ENCODE measurements around the gene PTX4.
A peak's percentile ranks its signal among the peaks of the same experiment; 100 is the strongest.

The PTX4 gene

DNA sequence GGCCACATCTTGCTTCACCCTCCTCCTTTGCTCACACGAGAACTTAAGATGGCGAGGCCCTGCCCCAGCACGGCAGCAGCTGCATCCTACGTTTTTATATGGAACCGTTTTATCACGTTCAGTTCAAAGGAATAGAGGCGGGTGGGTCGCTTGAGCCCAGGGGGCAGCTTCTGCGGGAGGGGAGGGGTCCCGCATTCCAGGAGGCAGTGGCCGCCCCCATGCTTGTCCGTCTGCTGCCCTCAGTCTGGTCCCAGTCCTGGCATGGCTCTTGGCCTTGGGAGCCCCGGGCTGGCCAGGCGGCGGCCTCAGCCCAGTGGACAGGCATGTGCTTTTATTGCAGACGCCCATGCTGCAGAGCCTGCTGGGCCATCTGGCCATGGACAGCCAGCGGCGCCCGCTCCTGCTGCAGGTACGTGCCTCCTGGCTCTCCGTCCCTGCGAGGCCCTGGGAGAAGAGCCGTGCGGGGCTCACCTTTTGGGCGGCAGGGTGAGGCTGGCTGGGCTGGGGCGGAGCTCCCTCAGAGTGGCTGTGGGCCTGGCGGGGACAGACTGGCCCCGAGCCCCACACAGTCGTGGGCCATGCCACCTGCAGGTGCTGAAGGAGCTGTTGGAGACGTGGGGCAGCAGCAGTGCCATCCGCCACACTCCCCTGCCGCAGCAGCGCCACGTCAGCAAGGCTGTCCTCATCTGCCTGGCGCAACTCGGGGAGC, 11.2 kb upstream of the PTX4 start:
- no peak for DNase-seq

- no peak for DNase-seq
These were observed 10.3 kb upstream of the PTX4 start for GRCh38 chr16:1498899-1499676.

GRCh38 chr16:1497014-1497598, 8.4 kb upstream of the PTX4 start:
- DNase-seq, result no peak

- DNase-seq, result no peak
These were observed 7.7 kb upstream of the PTX4 start for GRCh38 chr16:1496464-1496863.

- DNase-seq, result no peak
These were observed 7.1 kb upstream of the PTX4 start for GRCh38 chr16:1495889-1496262.

DNA sequence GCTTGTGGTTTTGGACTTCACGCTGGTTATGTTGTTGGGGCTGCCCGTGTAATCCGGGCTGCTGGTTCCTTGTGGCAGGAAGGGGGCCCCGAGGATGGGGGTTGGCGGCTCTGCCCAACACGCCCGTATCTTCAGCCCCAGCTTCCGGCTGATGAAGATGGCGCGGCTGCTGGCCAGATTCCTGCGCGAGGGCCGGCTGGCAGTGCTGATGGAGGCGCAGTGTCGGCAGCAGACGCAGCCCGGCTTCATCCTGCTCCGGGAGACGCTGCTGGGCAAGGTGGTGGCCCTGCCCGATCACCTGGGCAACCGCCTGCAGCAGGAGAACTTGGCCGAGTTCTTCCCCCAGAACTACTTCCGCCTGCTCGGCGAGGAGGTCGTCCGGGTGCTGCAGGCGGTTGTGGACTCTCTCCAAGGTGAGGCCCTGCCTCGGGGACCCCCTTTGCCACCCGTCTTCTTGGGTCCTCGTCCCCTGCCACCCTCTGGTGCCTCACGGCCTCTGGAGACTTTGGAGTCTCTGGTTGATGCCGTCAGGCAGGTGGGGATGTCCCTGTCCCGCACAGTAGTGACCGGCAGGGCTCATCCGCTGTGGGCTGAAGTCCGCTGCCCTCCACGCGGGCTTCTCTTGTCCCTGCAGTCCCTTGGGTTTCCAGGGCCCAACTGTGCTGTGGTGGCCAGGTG, 6.6 kb upstream of the PTX4 start:
- no peak for DNase-seq

GRCh38 chr16:1494711-1495110, 6.0 kb upstream of the PTX4 start:
- DNase-seq, result no peak

GRCh38 chr16:1494129-1494640, 5.4 kb upstream of the PTX4 start:
- no peak for DNase-seq

DNA sequence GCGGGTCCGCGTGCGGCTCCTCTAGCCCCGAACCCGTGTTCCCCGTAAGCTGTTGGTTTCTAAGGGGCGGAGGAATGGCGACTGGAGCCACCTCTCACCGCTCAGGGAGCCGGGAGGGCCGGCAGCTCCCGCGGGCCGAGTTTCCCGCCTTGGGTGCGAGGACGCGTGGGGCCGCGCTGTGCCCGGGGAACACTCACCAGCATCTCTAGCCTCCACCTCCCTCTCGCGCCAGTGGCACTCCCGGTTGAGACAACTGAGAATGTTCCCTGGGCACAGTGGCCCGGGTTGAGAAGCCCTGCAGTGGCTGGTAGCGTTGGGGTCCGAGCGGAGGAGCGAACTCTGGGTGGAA, 5.0 kb upstream of the PTX4 start:
- no peak for DNase-seq

DNA sequence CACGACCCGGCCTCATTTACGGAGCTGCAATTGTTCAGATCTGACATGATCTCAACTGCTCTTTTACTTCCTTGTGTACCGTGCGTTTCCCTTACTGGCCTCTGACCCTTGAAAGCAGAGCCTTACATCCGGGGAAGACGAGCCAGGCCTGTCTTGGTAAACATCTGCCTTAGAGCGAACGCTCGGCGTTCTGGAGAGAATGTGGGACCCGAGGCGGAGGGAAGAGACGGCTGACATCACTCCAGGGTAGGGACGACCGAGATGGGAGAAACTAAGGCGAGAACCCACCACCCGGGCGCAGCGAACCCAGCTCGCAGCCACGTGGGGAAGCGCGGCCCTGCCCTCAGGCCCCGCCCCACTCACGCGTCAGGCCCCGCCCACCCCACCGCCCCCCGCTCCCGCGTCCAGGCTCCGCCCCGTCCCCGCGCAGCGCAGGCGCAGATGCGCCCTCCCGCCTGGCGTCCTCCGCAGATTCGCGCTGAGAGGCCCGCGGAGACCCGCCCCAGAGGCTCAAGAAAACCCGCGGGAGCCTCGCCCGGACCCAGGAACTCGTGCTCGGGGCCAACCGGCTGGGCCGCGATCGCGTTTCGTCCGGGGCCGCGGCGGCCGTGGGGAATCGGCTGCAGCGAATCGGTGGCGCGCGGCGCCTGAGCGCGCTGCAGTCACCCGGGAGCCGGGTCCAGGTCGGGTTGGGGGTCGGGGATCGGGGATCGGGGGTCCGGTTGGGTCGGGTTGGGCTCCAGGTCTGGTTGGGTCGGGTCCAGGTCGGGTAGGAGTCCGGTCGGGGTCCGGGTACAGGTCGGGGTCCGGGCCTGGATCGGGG, 4.4 kb upstream of the PTX4 start, which contains the start of gene TELO2:
TSS of gene TELO2 (plus strand) at position 438 of the 823 bp plus-strand sequence. CDS start 922 bp downstream, outside the sequence.
- peak; percentile 77 to 89 (median 84) for DNase-seq

DNA sequence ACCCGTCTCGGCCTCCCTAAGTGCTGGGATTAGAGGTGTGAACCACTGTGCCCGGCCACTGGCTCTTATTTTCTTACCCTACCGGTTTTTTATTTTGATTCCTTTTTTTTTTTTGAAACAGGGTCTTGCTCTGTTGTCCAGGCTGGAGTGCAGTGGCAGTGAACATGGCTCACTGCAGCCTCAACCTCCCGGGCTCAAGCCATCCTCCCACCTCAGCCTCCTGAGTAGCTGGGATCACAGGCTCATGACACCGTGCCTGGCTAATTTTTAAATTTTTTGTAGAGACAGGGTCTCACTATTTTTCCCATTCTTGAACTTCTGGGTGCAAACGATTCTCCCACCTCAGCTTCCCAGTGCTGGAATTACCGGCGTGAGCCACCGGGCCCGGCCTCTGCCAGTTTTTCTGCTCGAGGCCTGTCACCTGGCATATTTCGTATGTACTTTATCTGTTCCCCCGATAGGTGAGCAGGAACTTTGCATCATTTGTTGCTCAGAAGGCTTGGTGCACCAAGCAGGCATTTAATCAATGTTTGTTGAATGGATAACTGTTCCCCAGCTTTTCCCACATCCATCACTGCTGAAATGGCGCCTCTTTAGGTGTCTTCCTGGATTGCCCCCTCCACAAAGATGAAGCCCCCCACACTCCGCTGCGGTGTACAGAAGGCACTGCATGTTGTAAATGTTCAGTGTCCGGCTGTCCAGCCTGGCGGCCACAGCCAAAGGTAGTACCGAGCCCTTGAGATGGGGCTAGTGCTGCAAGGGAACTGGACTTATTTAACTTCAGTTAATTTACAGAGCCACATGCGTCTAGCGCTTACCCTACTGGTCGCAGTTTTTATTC, 3.6 kb upstream of the PTX4 start:
- no peak for DNase-seq

DNA sequence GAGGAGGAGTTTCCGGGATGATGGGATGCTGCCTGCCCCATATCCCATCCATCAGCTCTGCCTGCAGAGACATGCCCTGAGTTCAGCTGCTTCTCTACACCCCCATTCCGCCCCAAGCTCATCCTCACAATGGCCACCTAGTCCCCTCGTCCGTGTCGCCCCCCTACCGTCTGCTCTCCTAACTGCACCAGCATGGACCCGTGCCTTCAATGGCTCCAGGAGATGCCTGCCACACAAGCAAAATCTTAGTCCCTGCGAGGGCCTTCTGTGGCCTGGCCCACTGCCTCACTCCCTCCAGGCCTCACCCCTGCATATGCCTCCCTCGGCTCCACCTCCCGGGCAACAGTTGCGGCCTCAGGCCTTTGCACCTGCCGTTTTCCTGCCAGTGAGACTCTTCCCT, 2.6 kb upstream of the PTX4 start:
- DNase-seq, result no peak

- no peak for DNase-seq
These were observed 333 bp upstream of the PTX4 start for GRCh38 chr16:1489077-1489476.

DNA sequence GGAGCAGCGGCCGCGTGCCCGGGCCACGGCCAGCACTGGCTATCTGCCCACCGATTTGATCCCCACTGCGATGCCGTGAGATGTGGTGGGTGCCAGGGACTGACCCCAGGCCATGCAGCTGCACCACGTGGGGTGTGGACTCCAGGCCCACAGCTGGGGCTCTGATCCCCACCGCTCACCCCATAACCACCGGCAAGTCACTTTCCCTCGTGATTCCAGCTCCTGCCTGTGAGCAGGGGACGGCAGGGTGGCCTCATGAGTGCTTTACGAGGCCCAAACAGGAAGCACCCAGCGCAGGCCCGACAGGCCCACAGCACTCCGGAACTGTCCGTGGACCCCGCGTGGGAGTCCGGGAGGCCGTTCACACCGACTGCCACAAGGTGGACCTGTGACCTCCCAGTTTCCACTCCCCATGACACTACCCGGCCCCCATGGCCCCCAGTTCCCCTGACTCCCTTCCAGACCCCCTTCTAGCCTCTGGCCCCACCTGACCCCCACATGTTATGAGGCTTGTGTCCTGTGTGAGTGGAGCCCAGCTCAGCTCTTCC, 616 bp downstream of the PTX4 start:
- no peak for DNase-seq

DNA sequence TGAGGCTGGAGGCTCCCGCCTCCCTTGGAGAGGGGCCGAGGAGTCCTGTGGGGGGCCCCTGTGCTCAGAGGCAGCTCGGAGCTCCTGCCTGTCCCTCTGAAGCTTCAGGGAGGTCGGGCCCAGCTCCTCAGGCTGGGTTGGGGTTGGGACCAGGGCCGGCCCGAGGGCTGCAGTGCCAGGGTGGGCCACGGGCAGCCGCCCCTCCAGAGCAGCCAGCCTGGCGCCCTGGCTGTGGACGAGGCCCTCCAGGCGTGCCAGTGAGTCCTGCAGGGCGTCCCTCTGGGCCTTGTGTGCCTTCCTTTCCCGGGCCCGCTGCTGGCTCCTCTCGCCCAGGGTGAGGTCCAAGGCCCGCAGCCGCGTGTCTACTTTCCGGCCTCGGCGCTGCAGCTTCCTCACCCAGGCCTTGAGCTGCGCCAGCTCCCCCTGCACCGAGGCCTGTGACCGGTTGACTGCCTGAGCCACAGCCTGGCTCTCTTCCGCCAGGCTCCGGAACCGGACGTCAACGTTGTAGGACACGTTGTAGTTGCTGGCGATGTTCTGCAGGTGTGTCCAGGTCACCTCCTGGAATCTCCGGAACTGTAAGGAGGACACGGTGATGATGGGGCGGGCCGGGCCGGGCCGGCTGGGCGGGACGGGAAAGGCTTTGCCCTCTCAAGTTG, 1.2 kb downstream of the PTX4 start:
- no peak for DNase-seq

GRCh38 chr16:1486551-1487390, 2.0 kb downstream of the PTX4 start:
- no peak for DNase-seq

DNA sequence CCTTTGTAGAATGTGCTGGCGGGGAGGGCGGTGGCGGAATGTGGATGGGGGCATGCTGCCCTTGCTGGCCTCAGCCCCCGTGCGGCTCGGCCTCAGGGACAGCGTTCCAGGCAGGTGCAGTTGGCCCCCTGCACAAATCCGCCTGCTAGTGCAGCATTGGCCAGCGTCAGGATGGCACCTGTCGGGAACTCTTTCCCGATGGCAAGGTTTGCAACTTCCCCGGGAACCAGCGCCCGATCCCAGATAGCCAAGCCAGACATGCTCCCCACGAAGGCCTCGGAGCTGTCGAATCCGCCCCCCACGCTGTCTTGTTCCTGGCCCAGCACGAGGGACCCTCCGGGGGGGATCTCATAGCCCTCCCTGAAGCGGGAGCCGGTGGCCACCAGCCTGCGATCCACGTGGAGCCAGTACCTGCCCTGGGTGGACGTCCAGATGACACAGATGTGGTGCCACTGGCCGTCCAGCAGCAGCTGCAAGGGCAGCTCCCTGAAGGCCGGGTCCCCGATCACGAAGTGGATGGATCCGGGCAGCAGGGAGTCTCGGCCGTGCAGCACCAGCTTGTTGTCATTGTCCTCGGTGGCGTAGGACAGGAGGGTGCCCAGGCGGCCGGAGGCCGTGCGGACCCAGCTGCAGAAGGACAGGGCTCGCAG, 2.8 kb downstream of the PTX4 start:
- no peak for DNase-seq

DNA sequence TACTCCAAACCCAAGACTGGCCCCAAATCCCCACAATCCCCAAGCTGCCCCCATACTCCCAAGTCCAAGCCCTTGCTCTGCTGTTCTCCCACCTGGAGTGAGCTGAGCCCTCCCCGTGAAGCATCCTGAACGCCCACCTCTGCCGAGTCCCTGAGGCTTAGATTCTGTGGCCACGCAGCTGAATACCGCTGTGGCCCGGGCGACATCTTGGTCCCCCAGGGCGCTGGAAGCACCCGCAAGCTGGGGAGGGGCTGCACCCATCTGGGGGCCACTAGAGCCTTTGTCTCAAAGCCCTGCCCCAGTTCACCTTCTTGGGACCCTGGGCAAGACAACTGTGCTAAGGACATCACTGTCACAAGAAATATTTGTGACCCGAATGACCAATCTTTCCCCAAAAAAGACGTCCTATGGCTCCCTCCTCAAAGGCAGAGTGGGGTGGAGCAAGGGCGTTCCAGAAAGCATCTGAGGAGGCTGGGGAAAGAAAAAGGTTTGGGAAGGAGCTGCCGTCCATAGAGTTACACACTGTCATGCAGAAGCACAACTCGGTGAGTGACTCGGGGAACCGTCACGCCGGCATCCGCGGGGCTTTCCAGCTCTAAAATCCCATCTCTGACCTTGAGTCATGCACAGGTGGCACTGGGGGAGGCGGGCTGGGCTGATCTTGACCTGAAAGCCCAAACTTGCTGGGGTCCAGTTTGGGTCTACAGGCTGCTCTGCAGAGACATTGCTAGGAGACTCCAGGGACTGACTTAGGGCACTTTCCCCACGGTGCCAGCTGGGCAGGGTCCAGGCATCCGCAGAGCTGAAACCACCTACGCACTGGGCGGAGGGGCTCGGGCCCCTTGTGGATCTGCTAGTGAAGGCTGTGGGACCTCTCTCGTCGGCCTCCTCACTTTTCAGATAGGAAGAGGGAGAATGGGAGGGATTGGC, 6.6 kb downstream of the PTX4 start:
- no peak for DNase-seq
